GM23338 (cell line): ENCODE measurements around the gene FKBP5.

Experiments
- CREB1 ChIP-seq: fragments of 250-450 bp; sonication (Bioruptor Pico); IDR thresholded peaks from 2 replicates; pipeline ENCODE4 v1.5.0; 2020; ENCODE audit warnings: low read depth, mild to moderate bottlenecking, moderate library complexity
- CTCF ChIP-seq, 2 experiments: fragments of 200-600 bp in 1 of 2; sonication (generic) in 1 of 2; conservative IDR thresholded peaks; 2 replicates each; pipeline versions ENCODE4 v1.5.1 to v1.6.1; 2016 to 2017; ENCODE audit warnings: antibody characterized with exemption in 2 of 2, low read depth in 2 of 2, mild to moderate bottlenecking in 2 of 2, moderate library complexity in 1 of 2
- EZH2 ChIP-seq: fragments of 200-600 bp; sonication (generic); IDR thresholded peaks from one replicate; pipeline ENCODE4 v1.8.0; 2017; ENCODE audit warnings: antibody characterized with exemption, mild to moderate bottlenecking, low read depth; ENCODE audit not compliant: unreplicated experiment
- EZH2phosphoT487 ChIP-seq: fragments of 200-600 bp; sonication (generic); IDR thresholded peaks from one replicate; pipeline ENCODE4 v1.8.1; 2018; ENCODE audit warnings: antibody characterized with exemption; ENCODE audit not compliant: unreplicated experiment
- POLR2AphosphoS5 ChIP-seq: IDR thresholded peaks from 2 replicates; pipeline ENCODE4 v1.6.1; 2016; ENCODE audit warnings: antibody characterized with exemption, low read depth
- REST ChIP-seq: IDR thresholded peaks from one replicate; pipeline ENCODE4 v1.6.1; 2018; ENCODE audit warnings: antibody characterized with exemption; ENCODE audit not compliant: unreplicated experiment

GRCh38 chr6:35643162-35643535 is 45.6 kb downstream of the FKBP5 start:
- TF ChIP-seq EZH2, result no peak
- TF ChIP-seq POLR2AphosphoS5, result no peak
- no peak for TF ChIP-seq CTCF (conservative IDR thresholded peaks at IDR 0.05; ENCODE audit: low read depth in 2 of 2)
- TF ChIP-seq EZH2phosphoT487, result no peak
- TF ChIP-seq REST, result no peak
- no peak for TF ChIP-seq CREB1
